Measurements from ENCODE around the gene AP4B1.
A peak's percentile ranks its signal among the peaks of the same experiment; 100 is the strongest.

AP4B1 gene

GRCh38 chr1:113916974-113917373 lies 12.4 kb upstream of the AP4B1 start:
- Mint-ChIP-seq H3K36me3 (no peaks in the 10 kb centered on the region), H3K9me3 (no peaks in the 10 kb centered on the region), H3K4me3 (no peak overlapping the region), H3K27ac (peak overlapping the region; percentile 53), H3K4me1 (peaks cover 7% of the 10 kb centered on the region)
- no peak for DNase-seq (ENCODE audit: low spot score in 2 of 2)
- no peak for ATAC-seq

GRCh38 chr1:113913887-113914664 lies 9.5 kb upstream of the AP4B1 start:
- no peak overlapping the region for H3K27ac Mint-ChIP-seq
- H3K9me3 Mint-ChIP-seq: no peaks in the 10 kb centered on the region
- DNase-seq (ENCODE audit: low spot score in 2 of 2): no peak
- H3K4me1 Mint-ChIP-seq: peaks cover 18% of the 10 kb centered on the region
- H3K36me3 Mint-ChIP-seq: peaks cover 28% of the 10 kb centered on the region
- no peak for ATAC-seq
- H3K4me3 Mint-ChIP-seq: no peak overlapping the region

- Mint-ChIP-seq H3K27ac (peak overlapping the region; percentile 44), H3K4me1 (peaks cover 23% of the 10 kb centered on the region), H3K9me3 (no peaks in the 10 kb centered on the region), H3K36me3 (peaks cover 36% of the 10 kb centered on the region), H3K4me3 (no peak overlapping the region)
- no peak for DNase-seq (ENCODE audit: low spot score in 2 of 2)
- no peak for ATAC-seq
These were observed 8.7 kb upstream of the AP4B1 start for GRCh38 chr1:113913312-113913668.

- ATAC-seq (no peak), DNase-seq (ENCODE audit: low spot score in 2 of 2) (no peak)
- Mint-ChIP-seq H3K4me3 (no peak overlapping the region), H3K36me3 (peaks cover 41% of the 10 kb centered on the region), H3K9me3 (no peaks in the 10 kb centered on the region), H3K27ac (peak overlapping the region; percentile 44), H3K4me1 (peaks cover 24% of the 10 kb centered on the region)
These were observed 8.2 kb upstream of the AP4B1 start for GRCh38 chr1:113912594-113913311.

GRCh38 chr1:113905435-113905861 lies 849 bp upstream of the AP4B1 start:
- ATAC-seq (peak; percentile 0), DNase-seq (ENCODE audit: low spot score in 2 of 2) (no peak)
- Mint-ChIP-seq H3K9me3 (no peaks in the 10 kb centered on the region), H3K4me3 (peak overlapping the region; percentile 99), H3K27ac (peak overlapping the region; percentile 95), H3K4me1 (peaks cover 67% of the 10 kb centered on the region), H3K36me3 (peaks cover 79% of the 10 kb centered on the region)

GRCh38 chr1:113904293-113904673 lies 316 bp downstream of the AP4B1 start:
- no peaks in the 10 kb centered on the region for H3K9me3 Mint-ChIP-seq
- peaks cover 75% of the 10 kb centered on the region for H3K4me1 Mint-ChIP-seq
- peak overlapping the region; percentile 99 for H3K4me3 Mint-ChIP-seq
- DNase-seq (ENCODE audit: low spot score in 2 of 2): peak in 1 of 2 donors; percentile 58
- H3K27ac Mint-ChIP-seq: peak overlapping the region; percentile 95
- ATAC-seq: peak; percentile 52
- H3K36me3 Mint-ChIP-seq: peaks cover 79% of the 10 kb centered on the region

- H3K4me3 Mint-ChIP-seq: peak overlapping the region; percentile 99
- ATAC-seq (no peak), DNase-seq (ENCODE audit: low spot score in 2 of 2) (no peak)
- H3K9me3 Mint-ChIP-seq: no peaks in the 10 kb centered on the region
- peak overlapping the region; percentile 95 for H3K27ac Mint-ChIP-seq
- H3K4me1 Mint-ChIP-seq: peaks cover 78% of the 10 kb centered on the region
- H3K36me3 Mint-ChIP-seq: peaks cover 79% of the 10 kb centered on the region
These were observed 902 bp downstream of the AP4B1 start for GRCh38 chr1:113903501-113904292.

GRCh38 chr1:113901191-113901590 lies 3.4 kb downstream of the AP4B1 start:
- Mint-ChIP-seq H3K4me1 (peaks cover 66% of the 10 kb centered on the region), H3K36me3 (peaks cover 86% of the 10 kb centered on the region), H3K4me3 (peak overlapping the region; percentile 99), H3K27ac (peak overlapping the region; percentile 60), H3K9me3 (no peaks in the 10 kb centered on the region)
- DNase-seq (ENCODE audit: low spot score in 2 of 2): no peak
- no peak for ATAC-seq

- DNase-seq (ENCODE audit: low spot score in 2 of 2) (no peak), ATAC-seq (no peak)
- H3K4me1 Mint-ChIP-seq: peaks cover 61% of the 10 kb centered on the region
- H3K9me3 Mint-ChIP-seq: no peaks in the 10 kb centered on the region
- H3K4me3 Mint-ChIP-seq: no peak overlapping the region
- peaks cover 93% of the 10 kb centered on the region for H3K36me3 Mint-ChIP-seq
- peak overlapping the region; percentile 77 for H3K27ac Mint-ChIP-seq
These were observed 5.5 kb downstream of the AP4B1 start for GRCh38 chr1:113899111-113899510.

GRCh38 chr1:113898241-113898814 lies 6.3 kb downstream of the AP4B1 start:
- peaks cover 55% of the 10 kb centered on the region for H3K4me1 Mint-ChIP-seq
- no peak overlapping the region for H3K4me3 Mint-ChIP-seq
- ATAC-seq: peak; percentile 58

GRCh38 chr1:113895961-113896360 lies 8.6 kb downstream of the AP4B1 start:
- H3K36me3 Mint-ChIP-seq: peaks cover 71% of the 10 kb centered on the region

More at GRCh38 chr1:113898241-113898814, 6.3 kb downstream of the AP4B1 start:
- Mint-ChIP-seq H3K9me3 (no peaks in the 10 kb centered on the region), H3K36me3 (peaks cover 95% of the 10 kb centered on the region), H3K27ac (peak overlapping the region; percentile 77)
- DNase-seq (ENCODE audit: low spot score in 2 of 2): no peak

GRCh38 chr1:113895098-113895497 lies 9.5 kb downstream of the AP4B1 start:
- no peaks in the 10 kb centered on the region for H3K9me3 Mint-ChIP-seq
- peaks cover 29% of the 10 kb centered on the region for H3K4me1 Mint-ChIP-seq
- no peak overlapping the region for H3K27ac Mint-ChIP-seq
- DNase-seq (ENCODE audit: low spot score in 2 of 2) (no peak), ATAC-seq (no peak)
- H3K36me3 Mint-ChIP-seq: peaks cover 69% of the 10 kb centered on the region
- H3K4me3 Mint-ChIP-seq: no peak overlapping the region

More at GRCh38 chr1:113895961-113896360, 8.6 kb downstream of the AP4B1 start:
- H3K4me3 Mint-ChIP-seq: no peak overlapping the region
- no peak for DNase-seq (ENCODE audit: low spot score in 2 of 2)
- peak overlapping the region; percentile 54 for H3K27ac Mint-ChIP-seq
- H3K9me3 Mint-ChIP-seq: no peaks in the 10 kb centered on the region
- peaks cover 32% of the 10 kb centered on the region for H3K4me1 Mint-ChIP-seq
- no peak for ATAC-seq

- H3K9me3 Mint-ChIP-seq: no peaks in the 10 kb centered on the region
- H3K27ac Mint-ChIP-seq: peak overlapping the region; percentile 3
- peaks cover 50% of the 10 kb centered on the region for H3K36me3 Mint-ChIP-seq
- DNase-seq (ENCODE audit: low spot score in 2 of 2): no peak
- no peak overlapping the region for H3K4me3 Mint-ChIP-seq
- peaks cover 11% of the 10 kb centered on the region for H3K4me1 Mint-ChIP-seq
- ATAC-seq: no peak
These were observed 11.3 kb downstream of the AP4B1 start for GRCh38 chr1:113893267-113893666.

GRCh38 chr1:113891631-113892220 lies 12.9 kb downstream of the AP4B1 start:
- no peak for ATAC-seq
- H3K9me3 Mint-ChIP-seq: no peaks in the 10 kb centered on the region
- DNase-seq (ENCODE audit: low spot score in 2 of 2): no peak
- H3K4me1 Mint-ChIP-seq: peaks cover 5% of the 10 kb centered on the region
- H3K36me3 Mint-ChIP-seq: peaks cover 35% of the 10 kb centered on the region
- H3K27ac Mint-ChIP-seq: no peak overlapping the region
- no peak overlapping the region for H3K4me3 Mint-ChIP-seq

- ATAC-seq: no peak
- Mint-ChIP-seq H3K4me3 (no peak overlapping the region), H3K36me3 (peaks cover 26% of the 10 kb centered on the region), H3K9me3 (no peaks in the 10 kb centered on the region), H3K4me1 (peaks cover 5% of the 10 kb centered on the region), H3K27ac (peak overlapping the region; percentile 3)
- DNase-seq (ENCODE audit: low spot score in 2 of 2): no peak
These were observed 13.8 kb downstream of the AP4B1 start for GRCh38 chr1:113890816-113891215.
